H1 (cell line): ENCODE measurements around the gene NLN. TPM values are rescaled to one million over a fixed set of nuclear protein-coding genes. Genes with fewer than 3 reads are reported as not detected.

ENCODE experiments used
- BCL11A ChIP-seq, 2 experiments: IDR thresholded peaks; one replicate each; pipeline ENCODE4 v1.6.1; 2011; ENCODE audit warnings: low read depth in 2 of 2, low read length in 2 of 2, mild to moderate bottlenecking in 2 of 2
- polyA plus RNA-seq, 7 experiments: library from polyadenylated mRNA; depleted of rRNA in 3 of 7; stranded (reverse) in 5 of 7; unstranded in 2 of 7; fragments of >200 nt in 5 of 7; fragments of 200-250 nt in 2 of 7; gene quantifications; 1 replicate in 5 of 7; 2 replicates in 1 of 7; 4 replicates in 1 of 7; pipeline versions ENCODE4 v1.2.1 to v1.2.3, GENCODE V29; 2011 to 2013; ENCODE audit warnings: missing spikeins in 2 of 7, mixed read lengths in 2 of 7
- total RNA-seq: library from RNA; stranded (reverse); fragmentation: NEBNext Ultra II Directional; extraction: Animal tissue kit (Norgen Biotek cat#: 25700); gene quantifications from 2 replicates; pipeline ENCODE4 v1.2.1, GENCODE V29; 2021
- TF ChIP-seq, protein P1 (sequence below): fragments of 300-600 bp; sonication (generic); IDR thresholded peaks from 2 replicates; pipeline ENCODE4 v1.7.1; 2012; ENCODE audit warnings: low read length, moderate library complexity, mild to moderate bottlenecking, inconsistent platforms; ENCODE audit not compliant: insufficient replicate concordance

NLN gene
- total and polyA plus RNA-seq, 2 of the 8 experiments (the other 6 are each of a cell fraction or from before 2014, with no cell fraction given): 46.7 to 192 TPM

GRCh38 chr5:65766175-65766574 lies 44.2 kb downstream of the NLN start (continued):
- TF ChIP-seq, protein P1, sequence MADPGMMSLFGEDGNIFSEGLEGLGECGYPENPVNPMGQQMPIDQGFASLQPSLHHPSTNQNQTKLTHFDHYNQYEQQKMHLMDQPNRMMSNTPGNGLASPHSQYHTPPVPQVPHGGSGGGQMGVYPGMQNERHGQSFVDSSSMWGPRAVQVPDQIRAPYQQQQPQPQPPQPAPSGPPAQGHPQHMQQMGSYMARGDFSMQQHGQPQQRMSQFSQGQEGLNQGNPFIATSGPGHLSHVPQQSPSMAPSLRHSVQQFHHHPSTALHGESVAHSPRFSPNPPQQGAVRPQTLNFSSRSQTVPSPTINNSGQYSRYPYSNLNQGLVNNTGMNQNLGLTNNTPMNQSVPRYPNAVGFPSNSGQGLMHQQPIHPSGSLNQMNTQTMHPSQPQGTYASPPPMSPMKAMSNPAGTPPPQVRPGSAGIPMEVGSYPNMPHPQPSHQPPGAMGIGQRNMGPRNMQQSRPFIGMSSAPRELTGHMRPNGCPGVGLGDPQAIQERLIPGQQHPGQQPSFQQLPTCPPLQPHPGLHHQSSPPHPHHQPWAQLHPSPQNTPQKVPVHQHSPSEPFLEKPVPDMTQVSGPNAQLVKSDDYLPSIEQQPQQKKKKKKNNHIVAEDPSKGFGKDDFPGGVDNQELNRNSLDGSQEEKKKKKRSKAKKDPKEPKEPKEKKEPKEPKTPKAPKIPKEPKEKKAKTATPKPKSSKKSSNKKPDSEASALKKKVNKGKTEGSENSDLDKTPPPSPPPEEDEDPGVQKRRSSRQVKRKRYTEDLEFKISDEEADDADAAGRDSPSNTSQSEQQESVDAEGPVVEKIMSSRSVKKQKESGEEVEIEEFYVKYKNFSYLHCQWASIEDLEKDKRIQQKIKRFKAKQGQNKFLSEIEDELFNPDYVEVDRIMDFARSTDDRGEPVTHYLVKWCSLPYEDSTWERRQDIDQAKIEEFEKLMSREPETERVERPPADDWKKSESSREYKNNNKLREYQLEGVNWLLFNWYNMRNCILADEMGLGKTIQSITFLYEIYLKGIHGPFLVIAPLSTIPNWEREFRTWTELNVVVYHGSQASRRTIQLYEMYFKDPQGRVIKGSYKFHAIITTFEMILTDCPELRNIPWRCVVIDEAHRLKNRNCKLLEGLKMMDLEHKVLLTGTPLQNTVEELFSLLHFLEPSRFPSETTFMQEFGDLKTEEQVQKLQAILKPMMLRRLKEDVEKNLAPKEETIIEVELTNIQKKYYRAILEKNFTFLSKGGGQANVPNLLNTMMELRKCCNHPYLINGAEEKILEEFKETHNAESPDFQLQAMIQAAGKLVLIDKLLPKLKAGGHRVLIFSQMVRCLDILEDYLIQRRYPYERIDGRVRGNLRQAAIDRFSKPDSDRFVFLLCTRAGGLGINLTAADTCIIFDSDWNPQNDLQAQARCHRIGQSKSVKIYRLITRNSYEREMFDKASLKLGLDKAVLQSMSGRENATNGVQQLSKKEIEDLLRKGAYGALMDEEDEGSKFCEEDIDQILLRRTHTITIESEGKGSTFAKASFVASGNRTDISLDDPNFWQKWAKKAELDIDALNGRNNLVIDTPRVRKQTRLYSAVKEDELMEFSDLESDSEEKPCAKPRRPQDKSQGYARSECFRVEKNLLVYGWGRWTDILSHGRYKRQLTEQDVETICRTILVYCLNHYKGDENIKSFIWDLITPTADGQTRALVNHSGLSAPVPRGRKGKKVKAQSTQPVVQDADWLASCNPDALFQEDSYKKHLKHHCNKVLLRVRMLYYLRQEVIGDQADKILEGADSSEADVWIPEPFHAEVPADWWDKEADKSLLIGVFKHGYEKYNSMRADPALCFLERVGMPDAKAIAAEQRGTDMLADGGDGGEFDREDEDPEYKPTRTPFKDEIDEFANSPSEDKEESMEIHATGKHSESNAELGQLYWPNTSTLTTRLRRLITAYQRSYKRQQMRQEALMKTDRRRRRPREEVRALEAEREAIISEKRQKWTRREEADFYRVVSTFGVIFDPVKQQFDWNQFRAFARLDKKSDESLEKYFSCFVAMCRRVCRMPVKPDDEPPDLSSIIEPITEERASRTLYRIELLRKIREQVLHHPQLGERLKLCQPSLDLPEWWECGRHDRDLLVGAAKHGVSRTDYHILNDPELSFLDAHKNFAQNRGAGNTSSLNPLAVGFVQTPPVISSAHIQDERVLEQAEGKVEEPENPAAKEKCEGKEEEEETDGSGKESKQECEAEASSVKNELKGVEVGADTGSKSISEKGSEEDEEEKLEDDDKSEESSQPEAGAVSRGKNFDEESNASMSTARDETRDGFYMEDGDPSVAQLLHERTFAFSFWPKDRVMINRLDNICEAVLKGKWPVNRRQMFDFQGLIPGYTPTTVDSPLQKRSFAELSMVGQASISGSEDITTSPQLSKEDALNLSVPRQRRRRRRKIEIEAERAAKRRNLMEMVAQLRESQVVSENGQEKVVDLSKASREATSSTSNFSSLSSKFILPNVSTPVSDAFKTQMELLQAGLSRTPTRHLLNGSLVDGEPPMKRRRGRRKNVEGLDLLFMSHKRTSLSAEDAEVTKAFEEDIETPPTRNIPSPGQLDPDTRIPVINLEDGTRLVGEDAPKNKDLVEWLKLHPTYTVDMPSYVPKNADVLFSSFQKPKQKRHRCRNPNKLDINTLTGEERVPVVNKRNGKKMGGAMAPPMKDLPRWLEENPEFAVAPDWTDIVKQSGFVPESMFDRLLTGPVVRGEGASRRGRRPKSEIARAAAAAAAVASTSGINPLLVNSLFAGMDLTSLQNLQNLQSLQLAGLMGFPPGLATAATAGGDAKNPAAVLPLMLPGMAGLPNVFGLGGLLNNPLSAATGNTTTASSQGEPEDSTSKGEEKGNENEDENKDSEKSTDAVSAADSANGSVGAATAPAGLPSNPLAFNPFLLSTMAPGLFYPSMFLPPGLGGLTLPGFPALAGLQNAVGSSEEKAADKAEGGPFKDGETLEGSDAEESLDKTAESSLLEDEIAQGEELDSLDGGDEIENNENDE: no peak
- no peak for TF ChIP-seq BCL11A (IDR thresholded peaks at IDR 0.05; ENCODE audit: low read depth in 2 of 2, low read length in 2 of 2)
